Fibroblast of lung (primary cell): ENCODE data around the gene EFNA5. TPM values are rescaled to one million over a fixed set of nuclear protein-coding genes. Genes with fewer than 3 reads are reported as not detected.
"Not testable (repeated sequence)": the region's sequence is repeated elsewhere in the genome, so short reads cannot be mapped to it uniquely, and the experiment has no call there.

Source experiments
- DNase-seq, 2 donors: peaks; one replicate each; pipeline versions ENCODE4 v3.0.0 to v3.0.0-alpha.2; 2010; ENCODE audit warnings: low read depth in 2 of 2
- H2AFZ ChIP-seq: 2 replicates; pipeline ENCODE4 v1.5.1; 2012; ENCODE audit warnings: low read length, control low read depth, inconsistent platforms
- H3K27ac ChIP-seq: 2 replicates; pipeline ENCODE4 v1.5.1; 2011; ENCODE audit warnings: low read length, control low read depth; ENCODE audit not compliant: insufficient read depth
- H3K27me3 ChIP-seq: 2 replicates; pipeline ENCODE4 v1.5.1; 2011; ENCODE audit warnings: mild to moderate bottlenecking, low read length; ENCODE audit not compliant: control insufficient read depth, insufficient read depth
- H3K36me3 ChIP-seq: 2 replicates; pipeline ENCODE4 v1.5.1; 2011; ENCODE audit warnings: low read length; ENCODE audit not compliant: control insufficient read depth, insufficient read depth
- H3K4me1 ChIP-seq: 2 replicates; pipeline ENCODE4 v1.5.1; 2011; ENCODE audit warnings: low read length; ENCODE audit not compliant: control insufficient read depth, insufficient read depth; ENCODE audit errors: extremely low read depth
- H3K4me2 ChIP-seq: 2 replicates; pipeline ENCODE4 v1.5.1; 2011; ENCODE audit warnings: low read length, control low read depth; ENCODE audit not compliant: insufficient read depth; ENCODE audit errors: extremely low read depth
- H3K4me3 ChIP-seq, 4 experiments: fragments of 200-600 bp in 1 of 4; sonication (generic) in 1 of 4; replicated peaks in 1 of 4; 2 replicates each; pipeline ENCODE4 v1.5.1; 2011 to 2016; ENCODE audit warnings: low read length in 4 of 4, low read depth in 3 of 4, mild to moderate bottlenecking in 3 of 4, control low read depth in 2 of 4, inconsistent platforms in 1 of 4, mixed read lengths in 1 of 4; ENCODE audit not compliant: insufficient read depth in 1 of 4; ENCODE audit errors: control extremely low read depth in 1 of 4
- H3K79me2 ChIP-seq: 2 replicates; pipeline ENCODE4 v1.5.1; 2012; ENCODE audit warnings: mild to moderate bottlenecking, low read length, inconsistent platforms; ENCODE audit not compliant: control insufficient read depth, insufficient read depth
- H3K9ac ChIP-seq: 2 replicates; pipeline ENCODE4 v1.5.1; 2011; ENCODE audit warnings: mild to moderate bottlenecking, low read length, control low read depth; ENCODE audit not compliant: insufficient read depth
- H3K9me3 ChIP-seq: 2 replicates; pipeline ENCODE4 v1.5.1; 2012; ENCODE audit warnings: low read depth, low read length; ENCODE audit not compliant: control insufficient read depth, insufficient read depth
- H4K20me1 ChIP-seq: 2 replicates; pipeline ENCODE4 v1.5.1; 2011; ENCODE audit warnings: low read length; ENCODE audit not compliant: control insufficient read depth, insufficient read depth; ENCODE audit errors: extremely low read depth
- CTCF ChIP-seq, 2 donors: IDR thresholded peaks in 1 of 2; conservative IDR thresholded peaks in 1 of 2; 1 replicate in 1 of 2; 2 replicates in 1 of 2; pipeline ENCODE4 v1.5.1; 2011 to 2012; ENCODE audit warnings: low read length in 2 of 2, control low read depth in 1 of 2, inconsistent platforms in 1 of 2, low read depth in 1 of 2, mild to moderate bottlenecking in 1 of 2
- EZH2 ChIP-seq: IDR thresholded peaks from 2 replicates; pipeline ENCODE4 v1.5.1; 2012; ENCODE audit warnings: low read length, control low read depth, mild to moderate bottlenecking; ENCODE audit errors: missing control alignments
- polyA plus RNA-seq, 2 donors: library from polyadenylated mRNA; depleted of rRNA in 1 of 2; stranded (reverse) in 1 of 2; unstranded in 1 of 2; fragments of >200 nt; gene quantifications; 2 replicates each; pipeline ENCODE4 v1.2.1, GENCODE V29; 2011 to 2012; ENCODE audit warnings: missing spikeins in 1 of 2
- total RNA-seq: library from RNA; depleted of rRNA; stranded (reverse); fragments of >200 nt; gene quantifications from 2 replicates; pipeline ENCODE4 v1.2.1, GENCODE V29; 2014

Gene EFNA5
- total and polyA plus RNA-seq, 2 donors (not counting 1 experiment from before 2014, with no cell fraction given): 3.5 to 3.7 TPM

GRCh38 chr5:107499237-107499636 lies 171.5 kb downstream of the EFNA5 start:
- Histone ChIP-seq H4K20me1 (no peaks in the 10 kb centered on the region), H3K4me1 (no peaks in the 10 kb centered on the region), H3K4me2 (no peak overlapping the region), H3K27ac (no peak overlapping the region), H3K9ac (no peak overlapping the region), H2AFZ (no peak overlapping the region), H3K36me3 (no peaks in the 10 kb centered on the region), H3K4me3 (no peak overlapping the region), H3K9me3 (no peaks in the 10 kb centered on the region), H3K79me2 (no peaks in the 10 kb centered on the region), H3K27me3 (no peaks in the 10 kb centered on the region)
- DNase-seq: no peak
- TF ChIP-seq CTCF (conservative IDR thresholded peaks at IDR 0.05 in 1 of 2, IDR thresholded peaks at IDR 0.05 in 1 of 2; ENCODE audit: low read depth in 1 of 2, low read length in 2 of 2): no peak
- TF ChIP-seq EZH2: no peak

GRCh38 chr5:107496466-107496865 lies 174.3 kb downstream of the EFNA5 start:
- no peak for TF ChIP-seq EZH2
- TF ChIP-seq CTCF (conservative IDR thresholded peaks at IDR 0.05 in 1 of 2, IDR thresholded peaks at IDR 0.05 in 1 of 2; ENCODE audit: low read depth in 1 of 2, low read length in 2 of 2): no peak
- H3K27me3 ChIP-seq: no peaks in the 10 kb centered on the region
- H3K9me3 ChIP-seq: no peaks in the 10 kb centered on the region
- no peak overlapping the region for H3K27ac ChIP-seq
- H3K9ac ChIP-seq: no peak overlapping the region
- no peaks in the 10 kb centered on the region for H3K79me2 ChIP-seq
- no peak overlapping the region for H3K4me3 ChIP-seq
- H2AFZ ChIP-seq: no peak overlapping the region
- H3K36me3 ChIP-seq: no peaks in the 10 kb centered on the region
- H3K4me1 ChIP-seq: no peaks in the 10 kb centered on the region
- no peaks in the 10 kb centered on the region for H4K20me1 ChIP-seq
- no peak overlapping the region for H3K4me2 ChIP-seq
- DNase-seq: no peak

- H3K79me2 ChIP-seq, H2AFZ ChIP-seq, H3K4me3 ChIP-seq, H3K4me2 ChIP-seq, H3K9me3 ChIP-seq, DNase-seq, H3K27ac ChIP-seq, H3K4me1 ChIP-seq, H3K36me3 ChIP-seq, H3K9ac ChIP-seq, H4K20me1 ChIP-seq, H3K27me3 ChIP-seq: not testable (repeated sequence)
Observed at GRCh38 chr5:107494129-107494528, 176.6 kb downstream of the EFNA5 start.
